Stimulated activated CD4-positive, alpha-beta T cell treated with anti-CD3 and anti-CD28 coated beads, Interleukin-15, amount 100 ng/mL, for 1 hour (primary cell): Measurements from ENCODE around the gene CCDC12.

ENCODE experiments used
- DNase-seq, 2 donors: peaks; one replicate each; pipeline ENCODE4 v3.0.0-alpha.2; 2020; ENCODE audit warnings: low read depth in 1 of 2, low spot score in 1 of 2

CCDC12 gene

GRCh38 chr3:46907960-46908293 lies 68.6 kb downstream of the CCDC12 start:
- DNase-seq, result no peak

GRCh38 chr3:46907271-46907670 lies 69.3 kb downstream of the CCDC12 start:
- no peak for DNase-seq

- DNase-seq, result no peak
These were observed 70.0 kb downstream of the CCDC12 start for GRCh38 chr3:46906471-46907058.

- DNase-seq, result no peak
These were observed 70.7 kb downstream of the CCDC12 start for GRCh38 chr3:46905661-46906451.

- DNase-seq, result no peak
These were observed 71.4 kb downstream of the CCDC12 start for GRCh38 chr3:46905213-46905560.

- no peak for DNase-seq
These were observed 72.0 kb downstream of the CCDC12 start for GRCh38 chr3:46904303-46905212.

GRCh38 chr3:46903341-46904302 lies 72.9 kb downstream of the CCDC12 start:
- DNase-seq, result no peak

GRCh38 chr3:46902188-46902631 lies 74.3 kb downstream of the CCDC12 start:
- no peak for DNase-seq

- no peak for DNase-seq
These were observed 74.9 kb downstream of the CCDC12 start for GRCh38 chr3:46901591-46902187.

GRCh38 chr3:46901061-46901460 lies 75.5 kb downstream of the CCDC12 start:
- no peak for DNase-seq

GRCh38 chr3:46900356-46900755 lies 76.2 kb downstream of the CCDC12 start:
- no peak for DNase-seq

GRCh38 chr3:46900007-46900292 lies 76.6 kb downstream of the CCDC12 start:
- DNase-seq, result no peak

GRCh38 chr3:46899151-46900006 lies 77.2 kb downstream of the CCDC12 start:
- DNase-seq, result no peak

- no peak for DNase-seq
These were observed 78.0 kb downstream of the CCDC12 start for GRCh38 chr3:46898321-46899150.

- DNase-seq, result no peak
These were observed 78.7 kb downstream of the CCDC12 start for GRCh38 chr3:46897829-46898320.

- DNase-seq, result no peak
These were observed 79.5 kb downstream of the CCDC12 start for GRCh38 chr3:46897031-46897430.

GRCh38 chr3:46896386-46896785 lies 80.2 kb downstream of the CCDC12 start:
- no peak for DNase-seq

- no peak for DNase-seq
These were observed 80.8 kb downstream of the CCDC12 start for GRCh38 chr3:46895761-46896160.
